HCT116 (cell line): ENCODE data around the gene SKAP1.
"Not testable (repeated sequence)": the region's sequence is repeated elsewhere in the genome, so short reads cannot be mapped to it uniquely, and the experiment has no call there.

Experiments used
- CTCF ChIP-seq, 3 experiments: fragments of 200-600 bp in 1 of 3; sonication (generic) in 1 of 3; IDR thresholded peaks in 2 of 3; conservative IDR thresholded peaks in 1 of 3; 2 replicates each; pipeline ENCODE4 v1.5.1; 2012 to 2017; ENCODE audit warnings: low read depth in 2 of 3, low read length in 2 of 3, antibody characterized with exemption in 1 of 3, borderline replicate concordance in 1 of 3, control low read depth in 1 of 3, mild to moderate bottlenecking in 1 of 3, mixed read lengths in 1 of 3, mixed run types in 1 of 3, moderate library complexity in 1 of 3; ENCODE audit not compliant: insufficient read depth in 1 of 3
- EZH2phosphoT487 ChIP-seq: fragments of 200-600 bp; IDR thresholded peaks from 2 replicates; pipeline ENCODE4 v1.6.1; 2018; ENCODE audit warnings: antibody characterized with exemption, borderline replicate concordance
- POLR2A ChIP-seq: IDR thresholded peaks from 2 replicates; pipeline ENCODE4 v1.7.0; 2011; ENCODE audit warnings: borderline replicate concordance; ENCODE audit not compliant: insufficient read depth, insufficient read length; ENCODE audit errors: extremely low read depth
- SIN3A ChIP-seq: IDR thresholded peaks from 2 replicates; pipeline ENCODE4 v1.6.1; 2012; ENCODE audit warnings: low read depth
- SP1 ChIP-seq: IDR thresholded peaks from 2 replicates; pipeline ENCODE4 v1.6.1; 2012; ENCODE audit warnings: low read depth
- SRF ChIP-seq: IDR thresholded peaks from 2 replicates; pipeline ENCODE4 v1.6.1; 2012; ENCODE audit warnings: low read depth
- TCF7L2 ChIP-seq: IDR thresholded peaks from 2 replicates; pipeline ENCODE4 v1.7.0; 2011; ENCODE audit warnings: borderline replicate concordance, inconsistent platforms; ENCODE audit not compliant: insufficient read depth, insufficient read length; ENCODE audit errors: extremely low read depth
- ZFX ChIP-seq: fragments of 450-650 bp; IDR thresholded peaks from 2 replicates; pipeline ENCODE4 v1.6.1; 2017
- TF ChIP-seq, protein P1 (sequence below): IDR thresholded peaks from 2 replicates; pipeline ENCODE4 v1.6.1; 2012
- TF ChIP-seq, protein P2 (sequence below): IDR thresholded peaks from 2 replicates; pipeline ENCODE4 v1.6.1; 2012

DNA sequence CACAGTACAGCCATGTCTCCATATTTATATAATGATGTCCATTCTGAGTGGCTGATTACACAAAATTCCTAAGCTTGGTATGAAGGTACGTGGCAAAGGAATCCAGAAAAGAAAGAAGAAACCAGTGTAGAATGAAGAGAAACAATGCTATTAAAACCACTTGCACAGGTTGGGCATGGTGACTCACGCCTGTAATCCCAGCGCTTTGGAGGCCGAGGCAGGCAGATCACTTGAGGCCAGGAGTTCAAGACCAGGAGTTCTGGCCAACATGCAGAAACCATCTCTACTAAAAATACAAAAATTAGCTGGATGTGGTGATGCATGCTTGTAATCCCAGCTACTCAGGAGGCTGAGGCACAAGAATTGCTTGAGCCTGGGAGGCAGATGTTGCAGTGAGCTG lies 223.0 kb downstream of the SKAP1 start:
- TF ChIP-seq SRF; CTCF (IDR thresholded peaks at IDR 0.05 in 2 of 3, conservative IDR thresholded peaks at IDR 0.05 in 1 of 3; ENCODE audit: borderline replicate concordance in 1 of 3, insufficient read depth in 1 of 3, low read depth in 2 of 3, low read length in 2 of 3); SP1; ZFX; TCF7L2; EZH2phosphoT487; SIN3A; POLR2A: not testable (repeated sequence)
- TF ChIP-seq, protein P1, sequence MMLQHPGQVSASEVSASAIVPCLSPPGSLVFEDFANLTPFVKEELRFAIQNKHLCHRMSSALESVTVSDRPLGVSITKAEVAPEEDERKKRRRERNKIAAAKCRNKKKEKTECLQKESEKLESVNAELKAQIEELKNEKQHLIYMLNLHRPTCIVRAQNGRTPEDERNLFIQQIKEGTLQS: not testable (repeated sequence)
- TF ChIP-seq, protein P2, sequence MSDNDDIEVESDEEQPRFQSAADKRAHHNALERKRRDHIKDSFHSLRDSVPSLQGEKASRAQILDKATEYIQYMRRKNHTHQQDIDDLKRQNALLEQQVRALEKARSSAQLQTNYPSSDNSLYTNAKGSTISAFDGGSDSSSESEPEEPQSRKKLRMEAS: not testable (repeated sequence)
